PC-9 (cell line): Measurements from ENCODE around the gene TMEM139. TPM values are rescaled to one million over a fixed set of nuclear protein-coding genes. Genes with fewer than 3 reads are reported as not detected.

Experiments
- BruUV-seq: library from RNA; stranded (reverse); fragments of 400-500 nt; replicated peaks from 2 replicates; lab custom pipeline; 2021; lab: Mats Ljungman, UMichigan
- CTCF ChIA-PET: fragments of 300-600 bp; sonication (Branson Sonifier 250); formaldehyde crosslinking; loops from one replicate; lab custom pipeline; 2022; ENCODE audit warnings: antibody characterized with exemption; lab: Charles Lee
- POLR2A ChIA-PET: fragments of 300-600 bp; sonication (Branson Sonifier 250); formaldehyde crosslinking; loops from one replicate; lab custom pipeline; 2022; ENCODE audit warnings: antibody characterized with exemption; ENCODE audit not compliant: unreplicated experiment; lab: Charles Lee
- DNase-seq, 2 experiments: peaks; one replicate each; pipeline versions ENCODE4 v3.0.0 to v3.0.0-alpha.2; 2015 to 2022; ENCODE audit warnings: mixed read lengths in 1 of 2
- H2AFZ ChIP-seq: fragments of 200-600 bp; sonication (generic); 2 replicates; pipeline ENCODE4 v1.8.1; 2017; ENCODE audit warnings: antibody characterized with exemption
- H3F3A ChIP-seq: fragments of 200-600 bp; sonication (generic); 2 replicates; pipeline ENCODE4 v1.8.1; 2017; ENCODE audit warnings: antibody characterized with exemption, mild to moderate bottlenecking, low read depth; ENCODE audit not compliant: insufficient read depth
- H3K27ac ChIP-seq: fragments of 200-600 bp; sonication (generic); 2 replicates; pipeline ENCODE4 v1.6.1; 2016; ENCODE audit warnings: mixed run types
- H3K27me3 ChIP-seq: fragments of 200-600 bp; sonication (generic); 2 replicates; pipeline ENCODE4 v1.6.1; 2016; ENCODE audit warnings: low read depth, mixed run types; ENCODE audit not compliant: insufficient read depth
- H3K36me3 ChIP-seq: fragments of 200-600 bp; sonication (generic); 2 replicates; pipeline ENCODE4 v1.6.1; 2016; ENCODE audit warnings: low read depth, mixed run types
- H3K4me1 ChIP-seq: fragments of 200-600 bp; sonication (generic); replicated peaks from 2 replicates; pipeline ENCODE4 v1.6.1; 2016; ENCODE audit warnings: mixed run types; ENCODE audit not compliant: insufficient read depth
- H3K4me2 ChIP-seq: fragments of 200-600 bp; sonication (generic); 2 replicates; pipeline ENCODE4 v1.6.1; 2017; ENCODE audit warnings: mixed run types
- H3K4me3 ChIP-seq: fragments of 200-600 bp; sonication (generic); 2 replicates; pipeline ENCODE4 v1.6.1; 2016; ENCODE audit warnings: mixed run types
- H3K79me2 ChIP-seq: fragments of 200-600 bp; sonication (generic); 2 replicates; pipeline ENCODE4 v1.6.1; 2017; ENCODE audit warnings: low read depth, mixed run types
- H3K9me2 ChIP-seq: fragments of 200-600 bp; sonication (generic); 2 replicates; pipeline ENCODE4 v1.8.1; 2017; ENCODE audit warnings: mild to moderate bottlenecking; ENCODE audit not compliant: insufficient read depth
- H3K9me3 ChIP-seq: fragments of 200-600 bp; sonication (generic); 2 replicates; pipeline ENCODE4 v1.8.1; 2016; ENCODE audit warnings: low read depth; ENCODE audit not compliant: insufficient read depth
- H4K20me1 ChIP-seq: fragments of 200-600 bp; sonication (generic); 2 replicates; pipeline ENCODE4 v1.8.1; 2017; ENCODE audit not compliant: insufficient read depth
- EZH2 ChIP-seq: fragments of 200-600 bp; sonication (generic); IDR thresholded peaks from 2 replicates; pipeline ENCODE4 v1.8.0; 2017; ENCODE audit warnings: antibody characterized with exemption, low read depth
- intact Hi-C: fragments of 100-400 bp; cut with micrococcal nuclease; formaldehyde crosslinking; loops from one replicate; pipeline ENCODE4 v1.10.0; 2022; ENCODE audit not compliant: unreplicated experiment
- total RNA-seq: library from RNA; stranded (reverse); gene quantifications from 2 replicates; pipeline ENCODE4 v1.2.3, GENCODE V29; 2021
- TF ChIP-seq, protein P1 (sequence below): fragments of 200-600 bp; sonication (generic); conservative IDR thresholded peaks from 2 replicates; pipeline ENCODE4 v1.6.1; 2017; ENCODE audit warnings: mixed run types, antibody characterized with exemption, mild to moderate bottlenecking, moderate library complexity

Gene TMEM139
- total RNA-seq, 1 experiment from 2014 or later: 131 TPM

DNA sequence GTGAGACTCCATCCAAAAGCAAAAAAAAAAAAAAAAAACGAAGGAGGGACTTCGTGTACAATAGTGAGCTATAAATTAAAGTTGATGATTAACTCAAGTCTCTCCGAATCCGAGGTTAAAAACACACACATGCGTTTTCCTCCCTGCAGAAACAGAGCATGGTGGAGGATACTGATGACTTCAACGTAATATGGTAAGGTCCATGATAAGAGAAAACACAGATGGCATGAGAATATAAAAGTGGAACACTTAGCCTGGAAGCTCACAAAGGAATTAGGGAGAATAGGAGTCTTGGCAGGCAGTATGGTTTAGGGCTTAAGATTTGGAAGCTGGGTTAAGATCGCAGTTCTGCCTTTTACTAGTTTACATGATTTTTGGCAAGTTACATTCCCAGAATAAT is 41.6 kb upstream of the TMEM139 start:
- BruUV-seq: no TSS peak
- H3K27me3 ChIP-seq: no peaks in the 10 kb centered on the region
- no peaks in the 10 kb centered on the region for H3K79me2 ChIP-seq
- H3K4me3 ChIP-seq: no peak overlapping the region
- H4K20me1 ChIP-seq: no peaks in the 10 kb centered on the region
- peaks cover 80% of the 10 kb centered on the region for H3K4me1 ChIP-seq
- no peak overlapping the region for H3K27ac ChIP-seq
- no peaks in the 10 kb centered on the region for H3K9me2 ChIP-seq
- no peak overlapping the region for H2AFZ ChIP-seq
- no peaks in the 10 kb centered on the region; the same call in 1 of the 2 replicates for H3K9me3 ChIP-seq
- peaks cover 37% of the 10 kb centered on the region for H3F3A ChIP-seq
- TF ChIP-seq, protein P1, sequence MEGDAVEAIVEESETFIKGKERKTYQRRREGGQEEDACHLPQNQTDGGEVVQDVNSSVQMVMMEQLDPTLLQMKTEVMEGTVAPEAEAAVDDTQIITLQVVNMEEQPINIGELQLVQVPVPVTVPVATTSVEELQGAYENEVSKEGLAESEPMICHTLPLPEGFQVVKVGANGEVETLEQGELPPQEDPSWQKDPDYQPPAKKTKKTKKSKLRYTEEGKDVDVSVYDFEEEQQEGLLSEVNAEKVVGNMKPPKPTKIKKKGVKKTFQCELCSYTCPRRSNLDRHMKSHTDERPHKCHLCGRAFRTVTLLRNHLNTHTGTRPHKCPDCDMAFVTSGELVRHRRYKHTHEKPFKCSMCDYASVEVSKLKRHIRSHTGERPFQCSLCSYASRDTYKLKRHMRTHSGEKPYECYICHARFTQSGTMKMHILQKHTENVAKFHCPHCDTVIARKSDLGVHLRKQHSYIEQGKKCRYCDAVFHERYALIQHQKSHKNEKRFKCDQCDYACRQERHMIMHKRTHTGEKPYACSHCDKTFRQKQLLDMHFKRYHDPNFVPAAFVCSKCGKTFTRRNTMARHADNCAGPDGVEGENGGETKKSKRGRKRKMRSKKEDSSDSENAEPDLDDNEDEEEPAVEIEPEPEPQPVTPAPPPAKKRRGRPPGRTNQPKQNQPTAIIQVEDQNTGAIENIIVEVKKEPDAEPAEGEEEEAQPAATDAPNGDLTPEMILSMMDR: no peak
- TF ChIP-seq EZH2: no peak
- CTCF ChIA-PET: no interaction called here
- POLR2A ChIA-PET: no interaction called here
- intact Hi-C loops: loop anchor here (10.0 kb wide), 1 partner anchor 882 kb away; the partner anchor contains the start of gene OR2A14
- DNase-seq: no peak
- no peak overlapping the region for H3K4me2 ChIP-seq
- H3K36me3 ChIP-seq: no peaks in the 10 kb centered on the region

DNA sequence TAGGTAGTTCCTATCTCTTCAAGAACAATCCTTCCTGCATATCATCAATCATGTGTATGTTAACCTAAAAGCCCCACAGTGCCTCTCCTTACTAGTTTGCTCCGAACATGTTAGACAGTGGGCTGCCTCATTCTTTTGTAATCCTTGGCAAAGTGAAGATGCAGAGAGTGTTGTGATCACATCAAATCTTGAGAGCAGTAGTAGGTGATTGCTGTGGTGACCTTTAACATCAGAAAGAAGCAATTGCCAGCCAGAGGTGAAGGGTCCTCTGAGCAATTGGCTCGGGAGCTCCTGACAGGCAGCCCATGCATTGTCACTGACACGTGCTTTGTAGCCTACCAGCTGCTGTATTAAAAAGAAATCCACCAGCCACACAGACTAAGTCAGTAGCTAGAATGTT is 41.1 kb upstream of the TMEM139 start:
- no peak for DNase-seq
- intact Hi-C loops: loop anchor here (10.0 kb wide), 1 partner anchor 881 kb away; the partner anchor contains the start of gene OR2A14
- Histone ChIP-seq H3K9me2 (no peaks in the 10 kb centered on the region), H3K27me3 (no peaks in the 10 kb centered on the region), H3K27ac (no peak overlapping the region), H3K36me3 (no peaks in the 10 kb centered on the region), H2AFZ (no peak overlapping the region), H3K4me3 (no peak overlapping the region), H3K9me3 (no peaks in the 10 kb centered on the region; the same call in 1 of the 2 replicates), H3K79me2 (no peaks in the 10 kb centered on the region), H3F3A (peaks cover 42% of the 10 kb centered on the region), H3K4me1 (peaks cover 83% of the 10 kb centered on the region), H3K4me2 (no peak overlapping the region), H4K20me1 (no peaks in the 10 kb centered on the region)
- TF ChIP-seq, protein P1: no peak
- POLR2A ChIA-PET: no interaction called here
- BruUV-seq: no TSS peak
- CTCF ChIA-PET: no interaction called here

DNA sequence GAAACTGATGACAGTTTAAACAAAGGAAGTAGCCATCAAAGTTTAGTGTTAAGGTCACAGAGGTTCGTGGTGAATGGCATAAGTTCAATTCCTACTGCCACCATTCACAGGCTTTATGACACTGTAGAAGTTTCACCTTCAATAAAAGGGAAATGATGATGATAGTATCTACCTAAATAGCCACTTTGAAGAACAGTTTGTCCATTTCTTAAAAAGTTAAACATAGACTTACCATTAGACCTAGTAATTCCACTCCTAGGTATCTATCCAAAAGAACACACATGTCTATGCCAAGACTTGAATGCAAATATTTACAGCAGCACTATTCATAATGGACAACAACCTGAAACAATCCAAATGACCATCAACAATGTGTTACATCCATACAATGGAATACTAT is 40.4 kb upstream of the TMEM139 start:
- no peak for DNase-seq
- BruUV-seq: no TSS peak
- no peak overlapping the region for H3K4me2 ChIP-seq
- POLR2A ChIA-PET: no interaction called here
- peak overlapping the region; percentile 58 for H3K27ac ChIP-seq
- intact Hi-C loops: loop anchor here (10.0 kb wide), 1 partner anchor 880 kb away; the partner anchor contains the start of gene OR2A14
- peaks cover 49% of the 10 kb centered on the region for H3F3A ChIP-seq
- H3K9me3 ChIP-seq: no peaks in the 10 kb centered on the region; the same call in 1 of the 2 replicates
- TF ChIP-seq, protein P1: no peak
- TF ChIP-seq EZH2: no peak
- H3K79me2 ChIP-seq: no peaks in the 10 kb centered on the region
- no peaks in the 10 kb centered on the region for H3K36me3 ChIP-seq
- no peaks in the 10 kb centered on the region for H3K27me3 ChIP-seq
- CTCF ChIA-PET: no interaction called here
- H2AFZ ChIP-seq: no peak overlapping the region
- no peak overlapping the region for H3K4me3 ChIP-seq
- H4K20me1 ChIP-seq: no peaks in the 10 kb centered on the region
- H3K9me2 ChIP-seq: no peaks in the 10 kb centered on the region
- H3K4me1 ChIP-seq: peaks cover 83% of the 10 kb centered on the region
